Sigmoid colon (tissue), 7 donors: Measurements from ENCODE around the gene SCAP. TPM values are rescaled to one million over a fixed set of nuclear protein-coding genes. Genes with fewer than 3 reads are reported as not detected.

Experiments used
- DNase-seq: peaks from one replicate; pipeline ENCODE4 v3.0.0-alpha.2; 2019
- H3K27ac ChIP-seq, 4 donors: fragments of 200-600 bp; sonication (generic); one replicate each; pipeline ENCODE4 v1.5.1; 2016 to 2019; ENCODE audit warnings: mild to moderate bottlenecking in 1 of 4
- H3K27me3 ChIP-seq, 3 donors: fragments of 200-600 bp; sonication (generic); one replicate each; pipeline ENCODE4 v1.5.1; 2019; ENCODE audit warnings: mild to moderate bottlenecking in 1 of 3
- H3K36me3 ChIP-seq, 4 donors: fragments of 200-600 bp; sonication (generic); one replicate each; pipeline ENCODE4 v1.5.1; 2016 to 2019
- H3K4me1 ChIP-seq, 4 donors: fragments of 200-600 bp; sonication (generic); one replicate each; pipeline ENCODE4 v1.5.1; 2017 to 2019
- H3K4me3 ChIP-seq, 4 donors: fragments of 200-600 bp; sonication (generic); one replicate each; pipeline ENCODE4 v1.5.1; 2017 to 2019; ENCODE audit warnings: mild to moderate bottlenecking in 2 of 4, moderate library complexity in 1 of 4
- H3K9me3 ChIP-seq, 4 donors: fragments of 200-600 bp in 3 of 4; sonication (generic) in 3 of 4; one replicate each; pipeline versions ENCODE4 v1.5.1 to v1.6.1; 2013 to 2019
- EP300 ChIP-seq, 4 donors: sonication (generic); formaldehyde crosslinking; IDR thresholded peaks; one replicate each; pipeline ENCODE4 v1.6.1; 2017; ENCODE audit warnings: antibody characterized with exemption in 4 of 4
- POLR2A ChIP-seq, 2 donors: fragments of 450-650 bp; IDR thresholded peaks; one replicate each; pipeline ENCODE4 v1.6.1; 2016; ENCODE audit warnings: antibody characterized with exemption in 2 of 2, mild to moderate bottlenecking in 2 of 2, moderate library complexity in 2 of 2
- POLR2AphosphoS5 ChIP-seq, 4 donors: sonication (generic); formaldehyde crosslinking; IDR thresholded peaks; one replicate each; pipeline ENCODE4 v1.6.1; 2017; ENCODE audit warnings: antibody characterized with exemption in 4 of 4
- WGBS, 2 donors: extraction: QIAGEN DNeasy Blood & Tissue Kit; methylation state at CpG; one replicate each; pipeline ENCODE4 v1.1.7; 2013; 5-methylcytosine and 5-hydroxymethylcytosine counted together
- intact Hi-C: fragments of 100-400 bp; cut with DNase I; formaldehyde crosslinking; loops from one replicate; pipeline ENCODE4 v1.15.1; 2023
- polyA plus RNA-seq, 3 donors: library from polyadenylated mRNA; stranded (reverse); fragments of 200-250 nt; gene quantifications; one replicate each; pipeline ENCODE4 v1.2.3, GENCODE V29; 2013
- total RNA-seq, 4 donors: library from RNA; depleted of rRNA; stranded (reverse); fragments of >200 nt; gene quantifications; one replicate each; pipeline ENCODE4 v1.1.0, GENCODE V29; 2016
- TF ChIP-seq, protein P1 (sequence below), 4 experiments: fragments of 450-650 bp in 3 of 4; fragments of 200-600 bp in 1 of 4; IDR thresholded peaks; one replicate each; pipeline ENCODE4 v1.5.1; 2016 to 2019; ENCODE audit warnings: antibody characterized with exemption in 4 of 4, mild to moderate bottlenecking in 3 of 4, moderate library complexity in 2 of 4
- donor health status: healthy with polysubstance abuse.
- donor health status: Bipolar disorder and iron deficiency.
- donor health status: healthy.

SCAP gene
- total and polyA plus RNA-seq, 7 donors = 10.8 to 81.0 (median 52.3) TPM

DNA sequence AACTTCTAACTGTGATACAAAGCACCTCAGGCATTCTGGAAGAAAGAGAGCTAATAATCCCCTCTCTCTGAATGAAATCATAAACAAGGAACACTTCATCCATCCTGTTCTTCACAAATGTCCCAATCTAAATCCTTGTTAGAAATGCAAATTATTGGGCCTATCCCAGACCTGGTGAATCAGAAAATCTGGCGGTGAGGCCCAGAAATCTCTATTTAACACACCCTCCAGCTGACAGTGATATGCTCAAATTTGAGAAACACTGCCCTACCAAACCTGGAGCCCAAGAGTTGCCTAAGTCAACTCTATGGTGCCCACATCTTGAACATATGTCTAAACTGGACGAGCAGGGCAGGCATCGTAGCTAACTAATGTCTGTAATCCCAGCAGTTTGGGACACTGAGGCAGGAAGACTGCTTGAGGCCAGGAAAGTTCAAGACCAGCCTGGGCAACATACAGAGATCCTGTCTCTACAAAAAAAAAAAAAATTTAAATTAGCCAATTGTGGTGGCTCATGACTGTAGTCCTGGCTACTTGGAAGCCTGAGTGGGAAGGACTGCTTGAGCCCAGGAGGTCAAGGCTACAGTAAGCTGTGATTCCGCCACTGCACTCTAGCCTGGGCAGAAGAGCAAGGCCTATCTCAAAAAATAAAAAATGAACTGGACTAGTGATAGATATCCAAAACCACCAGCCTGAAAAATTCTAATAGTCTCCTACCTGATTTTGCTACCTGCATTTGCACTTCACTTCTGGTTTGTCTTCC, 23.1 kb downstream of the SCAP start:
- 95 to 96% methylated on average over 4 of the region's 4 CpGs for WGBS, 2 donors
- H3K4me1 ChIP-seq = peaks cover 0 to 6% (median 3%) of the 10 kb centered on the region in 4 donors
- no peak overlapping the region for H3K4me3 ChIP-seq
- no peaks in the 10 kb centered on the region for H3K27me3 ChIP-seq
- TF ChIP-seq POLR2A (IDR thresholded peaks at IDR 0.05) (no peak), EP300 (IDR thresholded peaks at IDR 0.05) (no peak), POLR2AphosphoS5 (IDR thresholded peaks at IDR 0.05) (no peak)
- TF ChIP-seq, protein P1, sequence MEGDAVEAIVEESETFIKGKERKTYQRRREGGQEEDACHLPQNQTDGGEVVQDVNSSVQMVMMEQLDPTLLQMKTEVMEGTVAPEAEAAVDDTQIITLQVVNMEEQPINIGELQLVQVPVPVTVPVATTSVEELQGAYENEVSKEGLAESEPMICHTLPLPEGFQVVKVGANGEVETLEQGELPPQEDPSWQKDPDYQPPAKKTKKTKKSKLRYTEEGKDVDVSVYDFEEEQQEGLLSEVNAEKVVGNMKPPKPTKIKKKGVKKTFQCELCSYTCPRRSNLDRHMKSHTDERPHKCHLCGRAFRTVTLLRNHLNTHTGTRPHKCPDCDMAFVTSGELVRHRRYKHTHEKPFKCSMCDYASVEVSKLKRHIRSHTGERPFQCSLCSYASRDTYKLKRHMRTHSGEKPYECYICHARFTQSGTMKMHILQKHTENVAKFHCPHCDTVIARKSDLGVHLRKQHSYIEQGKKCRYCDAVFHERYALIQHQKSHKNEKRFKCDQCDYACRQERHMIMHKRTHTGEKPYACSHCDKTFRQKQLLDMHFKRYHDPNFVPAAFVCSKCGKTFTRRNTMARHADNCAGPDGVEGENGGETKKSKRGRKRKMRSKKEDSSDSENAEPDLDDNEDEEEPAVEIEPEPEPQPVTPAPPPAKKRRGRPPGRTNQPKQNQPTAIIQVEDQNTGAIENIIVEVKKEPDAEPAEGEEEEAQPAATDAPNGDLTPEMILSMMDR (IDR thresholded peaks at IDR 0.05) = no peak
- intact Hi-C loops = no loop called here
- no peaks in the 10 kb centered on the region for H3K36me3 ChIP-seq
- H3K27ac ChIP-seq = no peak overlapping the region
- no peak for DNase-seq
- no peaks in the 10 kb centered on the region for H3K9me3 ChIP-seq

DNA sequence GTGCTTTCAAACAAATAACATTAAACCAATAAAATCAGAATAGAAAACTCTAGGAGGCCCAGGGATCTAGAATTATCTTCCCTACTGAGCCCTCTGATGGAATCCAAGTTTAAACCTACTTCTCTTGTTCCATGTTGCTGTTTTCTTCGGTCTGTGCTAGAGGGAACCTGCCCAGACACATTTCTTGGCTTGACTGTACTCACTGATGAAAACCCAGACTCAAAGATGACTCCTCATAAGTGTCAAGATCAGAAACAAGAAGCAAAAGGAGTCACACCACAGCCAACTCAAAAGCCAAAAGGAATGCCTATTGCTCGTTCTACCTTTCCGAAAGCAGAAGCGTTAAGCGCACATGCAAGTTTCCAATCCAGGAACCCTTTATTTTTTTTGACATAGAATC, 31.6 kb downstream of the SCAP start:
- Histone ChIP-seq H3K4me1 (peaks cover 0 to 27% (median 21%) of the 10 kb centered on the region in 4 donors), H3K36me3 (peaks cover 0 to 24% (median 0%) of the 10 kb centered on the region in 4 donors), H3K27me3 (no peaks in the 10 kb centered on the region), H3K9me3 (no peaks in the 10 kb centered on the region), H3K27ac (peak overlapping the region; percentile 67 to 78 (median 74)), H3K4me3 (no peak overlapping the region)
- DNase-seq = no peak
- intact Hi-C loops = no loop called here
- 91 to 93% methylated on average over 5 of the region's 5 CpGs for WGBS, 2 donors
- TF ChIP-seq EP300 (IDR thresholded peaks at IDR 0.05) = no peak
- TF ChIP-seq, protein P1 (IDR thresholded peaks at IDR 0.05) = no peak
- no peak for TF ChIP-seq POLR2AphosphoS5 (IDR thresholded peaks at IDR 0.05)
- no peak for TF ChIP-seq POLR2A (IDR thresholded peaks at IDR 0.05)

DNA sequence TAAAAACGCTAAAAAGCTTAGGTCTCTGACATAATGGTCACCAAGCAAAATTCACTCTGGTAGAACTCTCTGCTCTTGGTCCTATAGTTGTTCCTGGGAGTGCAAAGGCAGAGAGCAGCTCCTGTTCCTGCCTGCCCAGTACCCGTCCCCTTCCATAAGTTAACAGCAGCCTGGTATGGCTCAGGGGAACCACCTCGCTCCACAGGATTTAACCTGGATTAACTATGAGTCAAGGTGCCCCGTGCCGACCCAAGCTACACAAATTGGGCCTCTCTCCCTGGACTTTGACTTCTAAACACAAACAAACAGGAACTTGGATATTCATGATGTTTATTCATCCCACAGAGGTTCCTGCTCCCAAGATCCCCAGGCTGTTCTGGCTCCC, 32.1 kb downstream of the SCAP start:
- DNase-seq = no peak
- intact Hi-C loops = loop anchor here (2.0 kb wide), 1 partner anchor 31 kb away; the partner anchor contains the start of gene SCAP
- Histone ChIP-seq H3K27ac (peak overlapping the region; percentile 67 to 78 (median 74)), H3K4me1 (peaks cover 0 to 27% (median 21%) of the 10 kb centered on the region in 4 donors), H3K36me3 (peaks cover 0 to 27% (median 0%) of the 10 kb centered on the region in 4 donors), H3K4me3 (no peak overlapping the region), H3K9me3 (no peaks in the 10 kb centered on the region), H3K27me3 (no peaks in the 10 kb centered on the region)
- TF ChIP-seq POLR2AphosphoS5 (IDR thresholded peaks at IDR 0.05) (no peak), EP300 (IDR thresholded peaks at IDR 0.05) (no peak), POLR2A (IDR thresholded peaks at IDR 0.05) (no peak)
- TF ChIP-seq, protein P1 (IDR thresholded peaks at IDR 0.05) = no peak
- WGBS, 2 donors = 11 to 60% methylated on average over 5 of the region's 5 CpGs

DNA sequence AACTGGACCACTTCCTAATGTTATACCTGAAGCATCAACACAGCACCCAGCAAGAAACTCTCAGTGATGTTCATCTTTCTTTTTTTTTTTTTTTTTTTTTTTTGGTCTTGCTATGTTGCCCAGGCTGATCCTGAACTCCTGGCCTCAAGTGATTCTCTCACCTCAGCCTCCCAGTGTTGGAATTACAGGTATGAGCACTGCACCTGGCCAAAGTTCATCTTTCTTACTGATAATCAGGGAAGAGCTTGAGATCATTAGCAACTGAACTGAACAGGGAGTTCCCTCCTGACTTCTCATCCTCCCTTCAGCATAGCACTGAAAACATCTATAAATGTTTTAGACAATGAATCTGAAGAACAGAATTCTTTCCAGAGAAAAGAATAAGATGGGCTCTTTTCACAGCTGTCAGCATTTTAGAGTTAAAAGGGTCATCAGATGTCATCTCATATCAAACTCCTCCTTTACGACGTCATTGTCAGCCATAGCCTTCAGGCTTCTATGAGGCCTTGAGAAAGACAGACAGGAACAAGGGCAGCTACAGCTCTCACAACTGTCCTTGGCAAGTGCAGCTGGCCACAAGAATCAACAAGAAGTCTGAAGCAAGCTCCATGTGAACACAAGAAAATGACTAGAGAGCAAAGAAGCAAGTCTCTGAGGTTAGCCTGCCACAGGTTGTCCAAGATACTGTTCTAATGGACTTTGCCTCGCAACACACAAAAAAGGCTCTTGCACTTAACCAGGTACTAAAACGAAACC, 33.8 kb downstream of the SCAP start:
- intact Hi-C loops = loop anchor here (2.0 kb wide), 1 partner anchor 33 kb away; the partner anchor contains the start of gene SCAP
- H3K27me3 ChIP-seq = no peaks in the 10 kb centered on the region
- H3K27ac ChIP-seq = peak overlapping the region in 3 of 4 donors; percentile 67 to 78 (median 74)
- TF ChIP-seq, protein P1 (IDR thresholded peaks at IDR 0.05) = no peak
- TF ChIP-seq POLR2AphosphoS5 (IDR thresholded peaks at IDR 0.05) = no peak
- no peak for TF ChIP-seq EP300 (IDR thresholded peaks at IDR 0.05)
- no peak for TF ChIP-seq POLR2A (IDR thresholded peaks at IDR 0.05)
- H3K36me3 ChIP-seq = peaks cover 0 to 39% (median 0%) of the 10 kb centered on the region in 4 donors
- 34 to 85% methylated on average over 4 of the region's 4 CpGs for WGBS, 2 donors
- H3K9me3 ChIP-seq = no peaks in the 10 kb centered on the region
- DNase-seq = no peak
- H3K4me1 ChIP-seq = peaks cover 0 to 27% (median 21%) of the 10 kb centered on the region in 4 donors
- H3K4me3 ChIP-seq = no peak overlapping the region
